ENCODE data around the gene GPATCH1. TPM values are rescaled to one million over a fixed set of nuclear protein-coding genes. Genes with fewer than 3 reads are reported as not detected.
A peak's percentile ranks its signal among the peaks of the same experiment; 100 is the strongest.

GPATCH1 gene
- total and polyA plus RNA-seq, 2 of the 13 experiments (the other 11 are each of a cell fraction or from before 2014, with no cell fraction given): 6.8 to 6.9 TPM

DNA sequence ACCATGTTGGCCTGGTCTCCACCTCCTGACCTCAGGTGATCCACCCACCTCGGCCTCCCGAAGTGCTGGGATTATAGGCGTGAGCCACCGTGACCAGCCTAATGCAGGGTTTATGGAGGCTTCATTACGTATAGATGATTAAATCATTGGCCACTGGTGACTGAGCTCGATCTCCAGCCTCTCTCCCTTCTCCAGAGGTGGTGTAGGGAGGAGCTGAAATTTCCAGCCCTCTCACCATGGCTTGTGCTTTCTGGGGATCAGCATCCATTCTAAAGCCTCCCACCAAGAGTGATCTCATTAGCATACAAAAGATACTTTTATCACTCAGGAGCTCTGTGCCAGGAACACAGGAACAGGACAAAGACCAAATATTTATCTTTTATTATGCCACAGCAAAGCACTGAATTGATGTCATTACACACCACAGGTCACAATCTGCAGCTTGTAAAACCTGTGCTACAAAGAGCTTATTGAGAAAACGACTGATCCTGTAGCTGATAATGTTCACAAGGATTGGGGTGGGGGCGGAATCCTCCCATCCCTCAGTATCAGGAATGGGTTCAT lies 48.7 kb upstream of the GPATCH1 start:
- CTCF ChIA-PET (ENCODE audit: low intra/inter-chr PET ratio, low total read pairs): no interaction called here
- BruUV-seq (replicated peaks): no TSS peak
- Histone ChIP-seq H3K9me3 (ENCODE audit: low read length) (peaks cover 6% of the 10 kb centered on the region; the same call in 1 of the 2 replicates), H3K27me3 (ENCODE audit: control insufficient read depth in 1 of 2, insufficient read depth in 2 of 2, low read length in 2 of 2) (no peaks in the 10 kb centered on the region), H3K4me3 (replicated peaks in 1 of 3; ENCODE audit: insufficient read depth in 1 of 3, low read depth in 2 of 3, low read length in 3 of 3) (no peak overlapping the region), H3K79me2 (ENCODE audit: insufficient read depth, low read length) (peaks cover 58% of the 10 kb centered on the region), H3K4me1 (ENCODE audit: insufficient read depth, low read length) (peaks cover 7% of the 10 kb centered on the region), H4K20me1 (ENCODE audit: insufficient read depth, low read length) (no peaks in the 10 kb centered on the region), H3K27ac (ENCODE audit: extremely low read length, insufficient read depth, low read length) (peak overlapping the region; percentile 24), H3K36me3 (replicated peaks in 1 of 2; ENCODE audit: control insufficient read depth in 1 of 2, insufficient read depth in 2 of 2, low read length in 2 of 2) (peaks cover 10 to 13% of the 10 kb centered on the region in 2 experiments; a peak in 3 of 5 replicates), H3K9ac (ENCODE audit: insufficient read depth, low read depth, low read length) (no peak overlapping the region), H2AFZ (ENCODE audit: low read length) (no peak overlapping the region), H3K4me2 (ENCODE audit: low read depth, low read length) (no peak overlapping the region)
- no peak for TF ChIP-seq SOX13 (IDR thresholded peaks at IDR 0.05)
- TF ChIP-seq SOX13 (CRISPR knock-in tag; conservative IDR thresholded peaks at IDR 0.05 in 1 of 2, IDR thresholded peaks at IDR 0.05 in 1 of 2): peak in 1 of 2 experiments; percentile 51; a peak in 1 of 4 replicates
- TF ChIP-seq PTBP1 (IDR thresholded peaks at IDR 0.05; ENCODE audit: low read depth, low read length, poor library complexity, severe bottlenecking): no peak
- DNase-seq (ENCODE audit: low spot score) (no peak), FAIRE-seq (no peak), ATAC-seq (no peak)
- WGBS (ENCODE audit: low lambda C conversion rate): 94% methylated on average over 8 of the region's 8 CpGs
- POLR2A ChIA-PET: interaction anchor here (2.1 kb wide), 1 partner anchor 9 kb away, joined by 14 read pairs; no protein-coding TSS in a partner anchor
- in situ Hi-C loops (cut with HindIII; ENCODE audit: extremely low pct_ligation_motif_present, low pct_unique_long_range_greater_than_20kb) (no loop called here), intact Hi-C loops (cut with micrococcal nuclease; ENCODE audit: unreplicated experiment) (no loop called here)

DNA sequence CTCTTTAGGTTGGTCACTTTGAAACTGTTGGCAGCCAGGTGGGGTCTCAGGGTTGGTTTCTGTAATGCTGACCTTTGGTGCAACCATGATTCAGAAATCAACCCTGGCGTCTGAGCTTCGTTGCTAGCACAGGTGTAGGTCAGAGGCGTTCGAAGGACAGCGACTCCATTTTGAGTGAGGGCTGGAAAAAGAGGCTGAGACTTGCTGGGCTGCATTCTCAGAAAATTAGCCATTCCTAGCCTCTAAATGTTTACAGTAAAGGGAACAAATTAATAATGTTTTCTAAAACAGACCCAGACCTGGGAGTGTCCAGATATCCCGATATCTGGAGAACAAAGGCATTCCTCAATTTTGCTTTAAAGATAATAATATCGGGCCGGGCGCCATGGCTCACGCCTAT lies 45.5 kb upstream of the GPATCH1 start:
- H2AFZ ChIP-seq (ENCODE audit: low read length): no peak overlapping the region
- H3K79me2 ChIP-seq (ENCODE audit: insufficient read depth, low read length): peaks cover 72% of the 10 kb centered on the region
- no peaks in the 10 kb centered on the region for H3K9me3 ChIP-seq (ENCODE audit: low read length)
- no peak for ATAC-seq
- no peak overlapping the region for H3K4me2 ChIP-seq (ENCODE audit: low read depth, low read length)
- no peak overlapping the region for H3K9ac ChIP-seq (ENCODE audit: insufficient read depth, low read depth, low read length)
- peaks cover 38% of the 10 kb centered on the region for H3K4me1 ChIP-seq (ENCODE audit: insufficient read depth, low read length)
- H3K27me3 ChIP-seq (ENCODE audit: control insufficient read depth in 1 of 2, insufficient read depth in 2 of 2, low read length in 2 of 2): no peaks in the 10 kb centered on the region
- FAIRE-seq: no peak
- ChIA-PET CTCF (ENCODE audit: low intra/inter-chr PET ratio, low total read pairs) (no interaction called here), POLR2A (no interaction called here)
- peaks cover 7 to 18% of the 10 kb centered on the region in 2 experiments; a peak in 3 of 5 replicates for H3K36me3 ChIP-seq (replicated peaks in 1 of 2; ENCODE audit: control insufficient read depth in 1 of 2, insufficient read depth in 2 of 2, low read length in 2 of 2)
- no peaks in the 10 kb centered on the region for H4K20me1 ChIP-seq (ENCODE audit: insufficient read depth, low read length)
- 93% methylated on average over 10 of the region's 10 CpGs for WGBS (ENCODE audit: low lambda C conversion rate)
- BruUV-seq (replicated peaks): no TSS peak
- TF ChIP-seq, protein P1, sequence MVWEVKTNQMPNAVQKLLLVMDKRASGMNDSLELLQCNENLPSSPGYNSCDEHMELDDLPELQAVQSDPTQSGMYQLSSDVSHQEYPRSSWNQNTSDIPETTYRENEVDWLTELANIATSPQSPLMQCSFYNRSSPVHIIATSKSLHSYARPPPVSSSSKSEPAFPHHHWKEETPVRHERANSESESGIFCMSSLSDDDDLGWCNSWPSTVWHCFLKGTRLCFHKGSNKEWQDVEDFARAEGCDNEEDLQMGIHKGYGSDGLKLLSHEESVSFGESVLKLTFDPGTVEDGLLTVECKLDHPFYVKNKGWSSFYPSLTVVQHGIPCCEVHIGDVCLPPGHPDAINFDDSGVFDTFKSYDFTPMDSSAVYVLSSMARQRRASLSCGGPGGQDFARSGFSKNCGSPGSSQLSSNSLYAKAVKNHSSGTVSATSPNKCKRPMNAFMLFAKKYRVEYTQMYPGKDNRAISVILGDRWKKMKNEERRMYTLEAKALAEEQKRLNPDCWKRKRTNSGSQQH (CRISPR knock-in tag; IDR thresholded peaks at IDR 0.05; ENCODE audit: low read depth): no peak
- TF ChIP-seq, protein P2, sequence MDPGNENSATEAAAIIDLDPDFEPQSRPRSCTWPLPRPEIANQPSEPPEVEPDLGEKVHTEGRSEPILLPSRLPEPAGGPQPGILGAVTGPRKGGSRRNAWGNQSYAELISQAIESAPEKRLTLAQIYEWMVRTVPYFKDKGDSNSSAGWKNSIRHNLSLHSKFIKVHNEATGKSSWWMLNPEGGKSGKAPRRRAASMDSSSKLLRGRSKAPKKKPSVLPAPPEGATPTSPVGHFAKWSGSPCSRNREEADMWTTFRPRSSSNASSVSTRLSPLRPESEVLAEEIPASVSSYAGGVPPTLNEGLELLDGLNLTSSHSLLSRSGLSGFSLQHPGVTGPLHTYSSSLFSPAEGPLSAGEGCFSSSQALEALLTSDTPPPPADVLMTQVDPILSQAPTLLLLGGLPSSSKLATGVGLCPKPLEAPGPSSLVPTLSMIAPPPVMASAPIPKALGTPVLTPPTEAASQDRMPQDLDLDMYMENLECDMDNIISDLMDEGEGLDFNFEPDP (CRISPR knock-in tag; conservative IDR thresholded peaks at IDR 0.05): no peak
- intact Hi-C loops (cut with micrococcal nuclease; ENCODE audit: unreplicated experiment) (no loop called here), in situ Hi-C loops (cut with HindIII; ENCODE audit: extremely low pct_ligation_motif_present, low pct_unique_long_range_greater_than_20kb) (no loop called here)
- H3K4me3 ChIP-seq (replicated peaks in 1 of 3; ENCODE audit: insufficient read depth in 1 of 3, low read depth in 2 of 3, low read length in 3 of 3): no peak overlapping the region
- DNase-seq (ENCODE audit: low spot score): no peak
- H3K27ac ChIP-seq (ENCODE audit: extremely low read length, insufficient read depth, low read length): no peak overlapping the region
